ENCODE results near the gene KCNA1. TPM values are rescaled to one million over a fixed set of nuclear protein-coding genes. Genes with fewer than 3 reads are reported as not detected.
"Not testable (repeated sequence)": the region's sequence is repeated elsewhere in the genome, so short reads cannot be mapped to it uniquely, and the experiment has no call there.

The KCNA1 gene
- polyA plus RNA-seq (2013, experiment 1 of 2; ENCODE audit: insufficient read length) = 9.7 TPM
- polyA plus RNA-seq (2013, experiment 2 of 2; ENCODE audit: insufficient read length) = 9.1 TPM

DNA sequence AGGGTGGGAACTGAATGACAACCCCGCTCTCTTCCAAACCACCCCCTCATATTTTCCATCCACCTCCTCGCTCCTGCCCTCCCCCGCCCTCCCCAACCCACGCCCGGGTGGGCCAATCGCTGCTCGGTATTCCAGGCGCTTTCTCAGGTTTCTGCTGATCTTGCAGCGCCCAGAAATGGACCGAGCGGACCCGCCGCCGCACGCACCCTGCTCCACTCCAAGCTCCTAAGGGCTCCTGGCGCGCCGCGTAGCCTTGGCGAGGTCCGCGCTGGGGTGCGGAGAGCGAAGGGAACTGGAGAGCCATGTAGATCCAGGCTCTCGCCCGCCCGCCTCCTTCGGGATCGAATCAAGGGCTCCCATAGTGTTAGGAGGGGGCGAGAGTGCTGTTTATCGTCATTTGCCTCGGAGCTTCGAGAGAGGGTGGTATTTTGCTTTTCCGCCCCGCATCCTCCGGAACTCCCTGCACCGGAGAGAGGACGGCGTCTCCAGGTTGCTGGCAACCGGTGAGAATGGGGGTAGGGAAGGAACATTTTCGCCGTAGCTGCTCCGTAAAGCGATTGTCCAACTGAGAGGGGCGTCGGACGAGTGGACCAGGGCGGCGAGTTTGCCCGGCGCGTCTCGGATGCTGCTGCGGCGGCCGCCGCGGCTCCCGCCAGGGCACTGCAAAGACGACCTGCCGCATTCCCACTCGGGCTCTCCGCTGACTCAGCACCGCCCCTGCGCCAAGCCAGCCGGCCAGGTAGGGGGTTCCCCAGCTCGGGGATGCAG, at the start of gene KCNA1:
KCNA1 (plus strand) TSS at position 172 of the 768 bp plus-strand sequence. CDS start 1,474 bp downstream, outside the sequence.
- peak; percentile 66 for DNase-seq

GRCh38 chr12:4860741-4861140, 49.0 kb upstream of the KCNA1 start:
- DNase-seq = no peak

DNA sequence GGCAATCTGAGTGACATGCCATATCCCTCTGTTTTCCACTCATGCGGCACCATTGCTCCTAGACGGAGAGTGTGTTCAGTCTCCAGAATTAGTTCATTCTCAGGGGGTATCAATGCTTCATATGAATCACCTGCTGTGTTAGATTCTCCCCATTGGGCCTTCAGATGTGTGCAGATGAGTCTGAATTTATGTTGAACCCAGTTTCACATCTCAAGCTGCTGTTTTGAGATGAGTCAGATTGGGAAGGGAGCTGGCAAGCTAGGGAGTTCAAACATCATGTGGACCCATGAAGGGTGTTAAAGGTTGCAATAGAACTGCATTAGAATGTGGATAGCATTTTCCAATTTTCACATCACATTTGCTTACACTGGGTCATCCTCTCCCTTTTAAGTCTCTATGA, 46.9 kb upstream of the KCNA1 start:
- DNase-seq = no peak

DNA sequence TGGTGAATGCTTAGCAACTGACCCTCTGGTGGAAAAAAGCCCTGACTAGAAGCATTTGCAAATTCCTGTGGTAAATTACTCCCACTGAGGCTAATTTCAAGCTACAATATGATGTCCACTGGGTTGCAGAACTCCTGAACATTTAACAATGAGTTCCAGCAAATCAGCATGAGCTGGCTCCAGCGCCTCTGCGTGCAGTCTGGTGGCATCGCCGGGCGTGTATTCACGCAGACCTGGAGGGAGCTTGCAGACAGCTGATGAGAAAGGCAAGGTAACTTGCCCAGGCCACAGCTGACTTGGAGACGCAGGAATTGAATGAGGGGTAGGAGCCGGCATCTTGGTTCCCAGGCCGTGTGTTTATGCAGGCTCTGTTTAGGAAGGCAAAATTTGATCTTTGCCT, 45.1 kb upstream of the KCNA1 start:
- no peak for DNase-seq

DNA sequence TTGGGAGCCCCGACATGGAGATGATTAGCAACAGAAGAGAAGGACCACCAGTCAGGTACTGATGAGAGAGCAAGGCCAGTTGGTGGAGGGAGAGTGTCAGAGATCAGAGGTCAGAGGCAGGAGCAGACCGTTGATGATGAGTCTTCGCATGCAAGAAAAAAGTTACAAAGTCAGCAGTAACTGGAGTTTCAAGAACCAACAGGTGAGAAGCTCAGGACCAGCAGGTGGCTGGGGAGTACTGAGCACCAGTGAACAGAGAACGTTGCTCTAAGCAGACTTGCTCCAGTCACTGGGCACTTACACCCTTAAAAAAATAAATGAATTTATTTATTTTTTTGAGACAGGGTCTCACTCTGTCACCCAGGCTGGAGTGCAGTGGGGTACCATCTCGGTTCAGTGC, 44.5 kb upstream of the KCNA1 start:
- DNase-seq = no peak

- no peak for DNase-seq
Observed at GRCh38 chr12:4866299-4866698, 43.4 kb upstream of the KCNA1 start.

DNA sequence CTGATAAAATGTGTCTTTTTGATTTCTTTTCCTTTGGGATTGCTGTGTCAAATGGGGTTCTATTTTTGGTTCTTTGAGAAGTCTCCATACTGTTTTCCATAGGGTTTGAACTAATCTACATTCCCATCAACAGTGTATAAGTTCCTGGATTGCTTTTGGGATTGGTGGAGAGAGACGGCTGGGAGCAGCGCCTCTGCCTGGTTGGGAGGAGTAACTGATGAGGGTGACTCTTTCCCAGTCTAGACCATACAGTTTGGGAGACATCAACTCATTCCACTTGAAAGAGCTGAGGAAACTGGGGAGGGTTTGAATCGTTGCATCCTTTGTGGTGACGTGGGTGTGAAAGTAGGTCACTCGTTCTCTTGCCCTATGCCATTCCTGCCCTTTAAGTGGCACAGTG, 42.3 kb upstream of the KCNA1 start:
- DNase-seq = no peak

DNA sequence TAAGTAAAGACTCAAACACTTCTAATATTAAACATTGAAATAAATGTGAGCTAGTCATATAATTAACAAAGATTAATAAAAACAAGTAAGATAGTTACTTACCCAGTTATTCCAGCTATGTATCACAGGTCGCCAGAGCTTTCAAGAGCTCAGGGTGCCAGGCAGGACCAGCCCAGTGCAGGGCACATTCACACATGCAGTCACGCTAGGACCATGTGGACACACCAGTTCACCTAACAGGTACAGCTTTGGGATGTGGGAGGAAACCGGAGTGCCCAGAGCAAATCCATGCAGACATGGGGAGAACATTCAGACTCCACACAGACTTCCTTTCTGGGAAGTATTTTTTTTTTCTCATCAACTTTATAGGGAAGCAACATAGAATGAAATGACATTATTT, 39.3 kb upstream of the KCNA1 start:
- DNase-seq = no peak

GRCh38 chr12:4871514-4871913, 38.2 kb upstream of the KCNA1 start:
- no peak for DNase-seq

GRCh38 chr12:4873947-4874346, 35.8 kb upstream of the KCNA1 start:
- no peak for DNase-seq

GRCh38 chr12:4874671-4875070, 35.0 kb upstream of the KCNA1 start:
- no peak for DNase-seq

DNA sequence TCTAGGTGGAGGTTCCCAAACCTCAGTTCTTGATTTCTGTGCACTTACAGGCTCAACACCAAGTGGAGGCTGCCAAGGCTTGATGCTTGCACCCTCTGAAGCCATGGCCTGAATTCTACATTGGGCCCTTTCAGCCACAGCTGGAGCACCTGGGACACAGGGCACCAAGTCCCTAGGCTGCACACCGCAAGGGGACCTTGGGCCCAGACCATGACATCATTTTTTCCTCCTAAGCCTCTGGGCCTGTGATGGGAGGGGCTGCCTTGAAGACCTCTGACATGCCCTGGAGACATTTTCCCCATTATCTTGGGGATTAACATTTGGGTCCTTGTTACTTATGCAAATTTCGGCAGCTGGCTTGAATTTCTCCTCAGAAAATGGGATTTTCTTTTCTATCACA, 30.2 kb upstream of the KCNA1 start:
- not testable (repeated sequence) for DNase-seq

GRCh38 chr12:4881266-4882064, 28.2 kb upstream of the KCNA1 start:
- no peak for DNase-seq

GRCh38 chr12:4891866-4892265, 17.8 kb upstream of the KCNA1 start:
- DNase-seq = no peak

- DNase-seq = no peak
Observed at GRCh38 chr12:4892418-4892817, 17.3 kb upstream of the KCNA1 start.

DNA sequence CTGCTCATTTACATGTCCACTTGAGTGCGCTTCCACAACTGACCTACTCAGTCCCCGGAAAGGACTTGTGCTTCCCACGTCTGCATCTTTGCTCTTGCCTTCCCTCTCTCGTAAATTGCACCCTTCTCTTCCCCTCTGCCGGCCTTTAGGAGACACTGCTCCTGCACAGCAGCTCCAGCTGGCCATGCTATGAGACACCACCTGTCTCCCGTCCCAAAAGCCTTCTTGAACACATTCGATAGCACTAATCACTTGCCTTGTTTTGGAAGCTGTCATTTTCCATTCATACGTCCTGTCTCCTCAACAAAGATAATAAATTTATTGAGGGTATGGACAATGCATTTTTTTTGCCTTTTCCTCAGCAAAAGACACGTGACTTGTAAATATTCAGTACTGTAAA, 15.7 kb upstream of the KCNA1 start:
- DNase-seq = no peak

- peak; percentile 60 for DNase-seq
Observed at GRCh38 chr12:4899364-4899763, 10.3 kb upstream of the KCNA1 start.

DNA sequence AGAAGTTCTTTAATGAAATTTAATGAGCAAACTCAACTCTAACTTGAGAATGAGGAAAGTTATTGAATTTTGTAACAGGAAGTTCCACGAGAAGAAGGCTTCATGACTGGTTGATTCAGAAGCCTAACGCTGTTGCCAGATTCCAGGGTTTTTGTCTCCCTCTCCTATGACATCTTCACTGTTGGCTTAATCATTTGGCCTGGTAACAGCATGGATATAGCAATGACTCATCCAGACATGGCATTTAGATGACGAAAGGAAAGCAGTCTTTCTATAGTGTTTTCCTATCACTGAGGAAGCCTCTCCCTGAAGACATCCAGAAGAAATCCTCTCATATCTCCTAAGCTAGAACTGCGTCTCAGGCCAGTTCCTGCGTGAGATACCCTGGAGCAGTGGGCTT, 9.4 kb upstream of the KCNA1 start:
- DNase-seq = peak; percentile 97

DNA sequence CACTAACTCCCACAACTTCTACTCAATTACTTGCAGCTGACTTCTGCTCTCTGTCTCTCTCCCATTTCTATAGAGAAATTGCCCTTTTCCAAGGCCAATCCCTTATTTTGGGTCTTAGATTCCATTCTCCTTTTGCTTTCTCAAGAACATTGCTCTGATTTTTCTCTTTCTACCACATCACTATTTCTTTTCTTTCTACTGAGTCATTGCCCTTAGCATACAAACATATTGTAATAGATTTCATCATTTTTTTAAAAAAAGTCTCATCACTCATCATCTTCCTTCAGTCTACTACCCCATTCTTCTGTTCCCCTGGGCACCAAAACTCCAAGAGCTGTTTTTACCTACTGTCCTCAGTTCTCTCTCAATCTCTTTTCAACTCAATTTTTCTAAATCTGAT, 4.4 kb upstream of the KCNA1 start:
- peak; percentile 78 for DNase-seq

GRCh38 chr12:4908684-4909409, 858 bp upstream of the KCNA1 start:
- DNase-seq = peak; percentile 88

DNA sequence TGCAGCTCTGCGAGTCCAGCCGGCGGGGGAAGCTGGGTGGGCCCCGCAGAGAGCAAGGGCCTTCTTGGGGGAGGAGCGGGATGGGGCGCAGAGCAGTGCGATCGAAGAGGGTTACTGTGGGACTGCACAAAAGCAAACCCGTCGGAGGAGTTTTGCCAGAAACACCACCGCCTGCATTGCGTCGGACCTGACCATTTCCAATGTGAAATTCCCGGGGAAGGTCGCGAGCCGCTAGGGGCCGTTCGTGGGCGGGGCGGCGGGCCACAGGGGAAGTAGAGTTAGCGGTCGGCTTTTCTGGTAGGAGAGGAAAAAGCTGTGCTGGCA, 333 bp upstream of the KCNA1 start:
- no peak for DNase-seq

- peak; percentile 23 for DNase-seq
Observed at GRCh38 chr12:4910502-4911315, 1.0 kb downstream of the KCNA1 start.

Data from fibroblast of skin of scalp (primary cell).